ENCODE results near the gene PIN4. TPM values are rescaled to one million over a fixed set of nuclear protein-coding genes. Genes with fewer than 3 reads are reported as not detected.

The PIN4 gene
- total and polyA plus RNA-seq, 2 experiments from 2014 or later, result 3.5 to 80.6 TPM

GRCh38 chrX:72142794-72143608 is 38.6 kb upstream of the PIN4 start:
- Histone ChIP-seq H3K4me1 (ENCODE audit: insufficient read depth) (no peaks in the 10 kb centered on the region), H3K27me3 (ENCODE audit: insufficient read depth) (no peaks in the 10 kb centered on the region), H3K4me2 (no peak overlapping the region), H3K4me3 (no peak overlapping the region), H3K79me2 (replicated peaks; ENCODE audit: insufficient read depth) (no peaks in the 10 kb centered on the region), H3K27ac (ENCODE audit: low read depth) (no peak overlapping the region), H3K36me3 (ENCODE audit: insufficient read depth) (no peaks in the 10 kb centered on the region), H2AFZ (no peak overlapping the region), H4K20me1 (replicated peaks; ENCODE audit: insufficient read depth) (no peaks in the 10 kb centered on the region), H3K9me2 (ENCODE audit: insufficient read depth) (no peaks in the 10 kb centered on the region), H3F3A (replicated peaks; ENCODE audit: low read depth) (no peaks in the 10 kb centered on the region)
- no peaks in the 10 kb centered on the region; the same call in 2 of the 3 replicates for H3K9me3 Mint-ChIP-seq
- no peak overlapping the region for H3K27ac Mint-ChIP-seq
- H3K36me3 Mint-ChIP-seq (ENCODE audit: low read depth), result peaks cover 26% of the 10 kb centered on the region
- TF ChIP-seq EZH2phosphoT487 (IDR thresholded peaks at IDR 0.05; ENCODE audit: unreplicated experiment), result no peak
- no peak for TF ChIP-seq JUNB (IDR thresholded peaks at IDR 0.05; ENCODE audit: unreplicated experiment)
- no peak for TF ChIP-seq STAT1 (IDR thresholded peaks at IDR 0.05; ENCODE audit: unreplicated experiment)
- TF ChIP-seq ZNF331 (CRISPR knock-in tag; IDR thresholded peaks at IDR 0.05; ENCODE audit: low read depth), result no peak
- no peak for TF ChIP-seq POLR2AphosphoS5 (IDR thresholded peaks at IDR 0.05; ENCODE audit: low read depth)
- no peak for TF ChIP-seq ETS1 (IDR thresholded peaks at IDR 0.05)
- TF ChIP-seq ZNF462 (CRISPR knock-in tag; IDR thresholded peaks at IDR 0.05), result no peak
- TF ChIP-seq CTCF (conservative IDR thresholded peaks at IDR 0.05; ENCODE audit: low read depth in 2 of 2), result no peak
- no peak for TF ChIP-seq CREB1 (CRISPR knock-in tag; IDR thresholded peaks at IDR 0.05; ENCODE audit: low read depth)
- TF ChIP-seq NANOG (IDR thresholded peaks at IDR 0.05; ENCODE audit: borderline replicate concordance), result no peak
- TF ChIP-seq EZH2 (IDR thresholded peaks at IDR 0.05; ENCODE audit: low read depth, unreplicated experiment), result no peak
- H3K4me1 Mint-ChIP-seq, result peaks cover 2% of the 10 kb centered on the region; the same call in 1 of the 3 replicates
- no peak for ATAC-seq
- DNase-seq (ENCODE audit: low spot score), result no peak
- peaks cover 3% of the 10 kb centered on the region for H3K27me3 Mint-ChIP-seq (ENCODE audit: insufficient read depth, low read depth, poor library complexity)
- no peak overlapping the region for H3K4me3 Mint-ChIP-seq

Measured in GM23338 (cell line).